A673 (cell line): Measurements from ENCODE around the gene UGT1A4. TPM values are rescaled to one million over a fixed set of nuclear protein-coding genes. Genes with fewer than 3 reads are reported as not detected.

ENCODE experiments used
- BruUV-seq: library from RNA; stranded (reverse); fragments of 400-500 nt; replicated peaks from 2 replicates; lab custom pipeline; 2021; lab: Mats Ljungman, UMichigan
- CTCF ChIA-PET: fragments of 300-600 bp; sonication (Branson Sonifier 250); formaldehyde crosslinking; loops from one replicate; lab custom pipeline; 2022; ENCODE audit warnings: antibody characterized with exemption; lab: Charles Lee
- POLR2A ChIA-PET: fragments of 300-600 bp; sonication (Branson Sonifier 250); formaldehyde crosslinking; loops from one replicate; lab custom pipeline; 2022; ENCODE audit warnings: antibody characterized with exemption; ENCODE audit not compliant: low non-redundant PET; lab: Charles Lee
- DNase-seq: peaks from one replicate; pipeline ENCODE4 v3.0.0-alpha.2; 2015; ENCODE audit warnings: low spot score
- H3K27ac ChIP-seq: fragments of 200-600 bp; sonication (generic); 2 replicates; pipeline ENCODE4 v1.5.1; 2016; ENCODE audit warnings: mixed run types, low read depth, mild to moderate bottlenecking, mixed read lengths, antibody characterized with exemption, low read length; ENCODE audit not compliant: poor library complexity, severe bottlenecking
- H3K27me3 ChIP-seq: fragments of 200-600 bp; sonication (generic); replicated peaks from 2 replicates; pipeline ENCODE4 v1.6.1; 2017; ENCODE audit warnings: mixed run types, low read depth, mild to moderate bottlenecking, mixed read lengths, antibody characterized with exemption, low read length; ENCODE audit not compliant: insufficient read depth, poor library complexity
- H3K36me3 ChIP-seq: fragments of 200-600 bp; sonication (generic); 2 replicates; pipeline ENCODE4 v1.6.1; 2016; ENCODE audit warnings: mixed run types, mild to moderate bottlenecking, mixed read lengths, antibody characterized with exemption, low read length; ENCODE audit not compliant: insufficient read depth, poor library complexity, severe bottlenecking
- H3K4me1 ChIP-seq: fragments of 200-600 bp; sonication (generic); 2 replicates; pipeline ENCODE4 v1.6.1; 2017; ENCODE audit warnings: mixed run types, mild to moderate bottlenecking, mixed read lengths, antibody characterized with exemption, low read length; ENCODE audit not compliant: insufficient read depth, poor library complexity, severe bottlenecking
- H3K4me3 ChIP-seq: fragments of 200-600 bp; sonication (generic); 2 replicates; pipeline ENCODE4 v1.5.1; 2016; ENCODE audit warnings: low read depth, mixed run types, mild to moderate bottlenecking, mixed read lengths, low read length; ENCODE audit not compliant: poor library complexity, severe bottlenecking
- H3K9me3 ChIP-seq: fragments of 200-600 bp; sonication (generic); 2 replicates; pipeline ENCODE4 v1.6.1; 2016; ENCODE audit warnings: mixed run types, low read depth, mild to moderate bottlenecking, mixed read lengths, antibody characterized with exemption, low read length; ENCODE audit not compliant: poor library complexity, severe bottlenecking
- EZH2 ChIP-seq: fragments of 200-600 bp; sonication (generic); IDR thresholded peaks from 2 replicates; pipeline ENCODE4 v1.6.1; 2017; ENCODE audit warnings: borderline replicate concordance, low read depth, mild to moderate bottlenecking, mixed read lengths, antibody characterized with exemption, low read length; ENCODE audit not compliant: poor library complexity, severe bottlenecking
- intact Hi-C: fragments of 100-400 bp; cut with micrococcal nuclease; formaldehyde crosslinking; loops from one replicate; pipeline ENCODE4 v1.10.0; 2022; ENCODE audit not compliant: unreplicated experiment
- total RNA-seq: library from RNA; stranded (reverse); gene quantifications from 2 replicates; pipeline ENCODE4 v1.2.3, GENCODE V29; 2021
- TF ChIP-seq, protein P1 (sequence below): fragments of 300-800, 200-600 bp; sonication (generic); conservative IDR thresholded peaks from 2 replicates; pipeline ENCODE4 v1.5.1; 2017; ENCODE audit warnings: low read depth, mild to moderate bottlenecking, antibody characterized with exemption, low read length, moderate library complexity, mixed read lengths

The UGT1A4 gene
- total RNA-seq, 1 experiment from 2014 or later, result 0.11 TPM

DNA sequence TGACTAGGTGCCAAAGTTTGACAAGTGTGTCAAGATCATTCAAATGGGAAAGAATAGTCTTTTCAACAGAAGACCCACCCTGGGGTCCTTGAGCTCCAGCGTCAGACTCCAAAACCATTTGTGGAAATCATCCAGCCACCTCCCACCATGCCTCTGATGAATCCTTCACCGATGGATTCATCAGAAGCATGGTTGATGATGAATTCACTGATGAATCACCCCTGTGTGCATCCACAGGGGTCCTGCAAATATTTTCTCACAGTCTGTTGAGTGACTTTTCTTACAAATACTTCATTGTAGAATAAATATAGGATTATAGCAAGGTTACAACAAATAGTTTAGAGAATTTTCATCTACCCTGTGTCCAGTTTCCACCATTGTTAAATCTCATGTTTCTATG, 42.5 kb upstream of the UGT1A4 start:
- H3K36me3 ChIP-seq, result no peaks in the 10 kb centered on the region
- intact Hi-C loops, result no loop called here
- H3K9me3 ChIP-seq, result no peaks in the 10 kb centered on the region
- ChIA-PET CTCF (no interaction called here), POLR2A (no interaction called here)
- H3K27me3 ChIP-seq, result no peaks in the 10 kb centered on the region
- no peak overlapping the region for H3K27ac ChIP-seq
- no peak overlapping the region for H3K4me3 ChIP-seq
- H3K4me1 ChIP-seq, result no peaks in the 10 kb centered on the region
- DNase-seq, result peak; percentile 28
- no TSS peak for BruUV-seq
- TF ChIP-seq, protein P1, sequence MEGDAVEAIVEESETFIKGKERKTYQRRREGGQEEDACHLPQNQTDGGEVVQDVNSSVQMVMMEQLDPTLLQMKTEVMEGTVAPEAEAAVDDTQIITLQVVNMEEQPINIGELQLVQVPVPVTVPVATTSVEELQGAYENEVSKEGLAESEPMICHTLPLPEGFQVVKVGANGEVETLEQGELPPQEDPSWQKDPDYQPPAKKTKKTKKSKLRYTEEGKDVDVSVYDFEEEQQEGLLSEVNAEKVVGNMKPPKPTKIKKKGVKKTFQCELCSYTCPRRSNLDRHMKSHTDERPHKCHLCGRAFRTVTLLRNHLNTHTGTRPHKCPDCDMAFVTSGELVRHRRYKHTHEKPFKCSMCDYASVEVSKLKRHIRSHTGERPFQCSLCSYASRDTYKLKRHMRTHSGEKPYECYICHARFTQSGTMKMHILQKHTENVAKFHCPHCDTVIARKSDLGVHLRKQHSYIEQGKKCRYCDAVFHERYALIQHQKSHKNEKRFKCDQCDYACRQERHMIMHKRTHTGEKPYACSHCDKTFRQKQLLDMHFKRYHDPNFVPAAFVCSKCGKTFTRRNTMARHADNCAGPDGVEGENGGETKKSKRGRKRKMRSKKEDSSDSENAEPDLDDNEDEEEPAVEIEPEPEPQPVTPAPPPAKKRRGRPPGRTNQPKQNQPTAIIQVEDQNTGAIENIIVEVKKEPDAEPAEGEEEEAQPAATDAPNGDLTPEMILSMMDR, result no peak
- no peak for TF ChIP-seq EZH2

DNA sequence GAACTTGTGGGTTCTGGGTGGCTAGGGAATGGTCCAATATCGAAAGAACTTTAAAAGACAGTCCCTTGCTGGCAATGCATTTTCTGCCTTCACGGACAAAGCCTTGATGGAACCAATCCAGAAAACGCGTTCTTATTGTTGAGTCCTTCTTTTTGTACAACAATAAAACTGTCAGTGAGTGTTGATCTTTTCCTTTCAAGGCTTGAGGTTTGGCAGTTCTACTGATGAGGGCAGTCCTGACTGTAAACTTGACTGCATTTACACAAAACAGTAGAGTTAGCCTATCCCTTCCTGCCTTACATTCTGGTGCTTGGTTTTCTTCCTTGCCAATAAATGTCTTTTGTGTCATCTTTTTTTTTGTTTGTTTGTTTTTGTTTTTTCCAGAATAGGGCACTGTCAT, 39.3 kb upstream of the UGT1A4 start:
- no peaks in the 10 kb centered on the region for H3K27me3 ChIP-seq
- no peak overlapping the region for H3K4me3 ChIP-seq
- no TSS peak for BruUV-seq
- no peak overlapping the region for H3K27ac ChIP-seq
- POLR2A ChIA-PET, result no interaction called here
- H3K9me3 ChIP-seq, result no peaks in the 10 kb centered on the region
- no peaks in the 10 kb centered on the region for H3K4me1 ChIP-seq
- TF ChIP-seq, protein P1, result no peak
- TF ChIP-seq EZH2, result no peak
- H3K36me3 ChIP-seq, result no peaks in the 10 kb centered on the region
- intact Hi-C loops, result no loop called here
- DNase-seq, result no peak
- CTCF ChIA-PET, result no interaction called here

DNA sequence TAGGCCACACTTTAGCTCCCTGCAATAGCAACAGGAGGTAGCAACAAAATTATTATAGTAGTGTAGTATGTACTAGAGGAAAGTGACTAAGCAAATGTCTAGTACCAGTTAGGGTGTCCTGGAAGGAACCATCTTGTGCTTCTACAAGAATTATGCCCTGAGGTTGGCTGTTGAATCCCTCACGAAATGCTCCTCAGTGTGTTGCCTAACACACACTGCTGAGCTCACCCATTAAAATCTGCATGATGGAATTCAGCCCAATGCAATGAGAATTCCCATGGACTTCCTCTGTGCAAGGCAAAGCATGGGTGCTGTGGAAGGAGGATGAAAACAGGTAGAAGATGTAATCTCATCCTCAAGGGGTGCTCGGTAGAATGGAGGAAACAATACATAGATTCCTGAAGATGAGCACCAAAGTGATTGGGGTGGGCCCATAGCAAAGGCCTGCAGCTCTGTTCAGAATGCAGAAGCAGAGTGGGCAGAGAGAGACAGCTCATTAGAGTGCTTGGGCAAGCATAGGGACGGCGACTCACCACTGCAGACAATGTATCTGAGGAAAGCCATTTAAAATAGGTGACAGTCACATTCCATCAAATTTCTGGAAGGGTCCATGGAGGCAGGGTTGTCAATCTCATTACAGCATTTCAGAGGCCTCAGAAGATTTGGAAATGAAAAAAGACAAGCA, 38.0 kb upstream of the UGT1A4 start:
- CTCF ChIA-PET, result no interaction called here
- Histone ChIP-seq H3K9me3 (no peaks in the 10 kb centered on the region), H3K27me3 (no peaks in the 10 kb centered on the region), H3K27ac (no peak overlapping the region), H3K4me1 (no peaks in the 10 kb centered on the region), H3K4me3 (no peak overlapping the region), H3K36me3 (no peaks in the 10 kb centered on the region)
- BruUV-seq, result no TSS peak
- POLR2A ChIA-PET, result no interaction called here
- no peak for DNase-seq
- intact Hi-C loops, result no loop called here
- TF ChIP-seq, protein P1, result no peak
- TF ChIP-seq EZH2, result no peak
